GM23248 (cell line): ENCODE results near the gene SRP9. TPM values are rescaled to one million over a fixed set of nuclear protein-coding genes. Genes with fewer than 3 reads are reported as not detected.
A peak's percentile ranks its signal among the peaks of the same experiment; 100 is the strongest.

Source experiments
- DNase-seq: peaks from one replicate; pipeline ENCODE4 v3.0.0-alpha.2; 2015
- H2AFZ ChIP-seq: fragments of 200-600 bp; sonication (generic); 2 replicates; pipeline ENCODE4 v1.6.1; 2016; ENCODE audit warnings: antibody characterized with exemption
- H3F3A ChIP-seq: fragments of 200-600 bp; sonication (generic); 2 replicates; pipeline ENCODE4 v1.6.1; 2016; ENCODE audit warnings: mild to moderate bottlenecking, antibody characterized with exemption, mixed run types; ENCODE audit not compliant: insufficient read depth
- H3K27ac ChIP-seq: fragments of 200-600 bp; sonication (generic); 2 replicates; pipeline ENCODE4 v1.5.1; 2016; ENCODE audit warnings: mild to moderate bottlenecking
- H3K27me3 ChIP-seq: fragments of 200-600 bp; sonication (generic); replicated peaks from 2 replicates; pipeline ENCODE4 v1.6.1; 2016; ENCODE audit warnings: mild to moderate bottlenecking; ENCODE audit not compliant: insufficient read depth
- H3K36me3 ChIP-seq: fragments of 200-600 bp; sonication (generic); 2 replicates; pipeline ENCODE4 v1.6.1; 2016; ENCODE audit warnings: low read depth, mild to moderate bottlenecking
- H3K4me1 ChIP-seq: fragments of 200-600 bp; sonication (generic); 2 replicates; pipeline ENCODE4 v1.6.1; 2016; ENCODE audit warnings: mild to moderate bottlenecking; ENCODE audit not compliant: insufficient read depth
- H3K4me2 ChIP-seq: fragments of 200-600 bp; sonication (generic); one replicate; pipeline ENCODE4 v1.6.1; 2016; ENCODE audit warnings: mild to moderate bottlenecking; ENCODE audit not compliant: unreplicated experiment
- H3K4me3 ChIP-seq: fragments of 200-600 bp; sonication (generic); 2 replicates; pipeline ENCODE4 v1.5.1; 2016; ENCODE audit warnings: mild to moderate bottlenecking
- H3K79me2 ChIP-seq: fragments of 200-600 bp; sonication (generic); 2 replicates; pipeline ENCODE4 v1.6.1; 2016; ENCODE audit warnings: mild to moderate bottlenecking; ENCODE audit not compliant: insufficient read depth
- H3K9ac ChIP-seq: fragments of 200-600 bp; sonication (generic); 2 replicates; pipeline ENCODE4 v1.6.1; 2016; ENCODE audit warnings: mild to moderate bottlenecking
- H3K9me2 ChIP-seq: fragments of 200-600 bp; sonication (generic); 2 replicates; pipeline ENCODE4 v1.6.1; 2016; ENCODE audit warnings: mixed run types, mild to moderate bottlenecking, moderate library complexity; ENCODE audit not compliant: insufficient read depth
- H3K9me3 ChIP-seq: fragments of 200-600 bp; sonication (generic); one replicate; pipeline ENCODE4 v1.6.1; 2017; ENCODE audit warnings: low read depth
- H4K20me1 ChIP-seq: fragments of 200-600 bp; sonication (generic); 2 replicates; pipeline ENCODE4 v1.6.0; 2016; ENCODE audit not compliant: insufficient read depth
- EZH2 ChIP-seq: fragments of 200-600 bp; sonication (generic); IDR thresholded peaks from 2 replicates; pipeline ENCODE4 v1.6.1; 2018; ENCODE audit warnings: antibody characterized with exemption, mild to moderate bottlenecking; ENCODE audit not compliant: insufficient read depth, poor library complexity, severe bottlenecking
- EZH2phosphoT487 ChIP-seq: fragments of 200-600 bp; sonication (generic); IDR thresholded peaks from 2 replicates; pipeline ENCODE4 v1.6.1; 2018; ENCODE audit warnings: antibody characterized with exemption, moderate library complexity, mild to moderate bottlenecking, low read depth; ENCODE audit not compliant: insufficient read depth
- WGBS, 2 experiments: methylation state at CpG; one replicate each; pipeline ENCODE4 v1.1.6; 2015 to 2017; ENCODE audit warnings: low lambda C conversion rate in 2 of 2, low coverage in 1 of 2; ENCODE audit errors: missing lambda C conversion rate in 2 of 2; 5-methylcytosine and 5-hydroxymethylcytosine counted together
- in situ Hi-C: fragments of 300-500 bp; cut with MboI; formaldehyde crosslinking; loops from 2 replicates; pipeline ENCODE4 v1.15.0; 2020
- polyA plus RNA-seq: library from polyadenylated mRNA; unstranded; fragments of >200 nt; fragmentation: Nextera tagmentation; extraction: Ambion mirVana; gene quantifications from 2 replicates; pipeline ENCODE4 v1.2.1, GENCODE V29; 2016
- total RNA-seq: library from RNA; depleted of rRNA; stranded (reverse); fragments of >200 nt; shearing (Covaris generic); gene quantifications from 2 replicates; pipeline ENCODE4 v1.2.3, GENCODE V29; 2014

The SRP9 gene
- total and polyA plus RNA-seq, 2 experiments from 2014 or later = 321 to 415 TPM

DNA sequence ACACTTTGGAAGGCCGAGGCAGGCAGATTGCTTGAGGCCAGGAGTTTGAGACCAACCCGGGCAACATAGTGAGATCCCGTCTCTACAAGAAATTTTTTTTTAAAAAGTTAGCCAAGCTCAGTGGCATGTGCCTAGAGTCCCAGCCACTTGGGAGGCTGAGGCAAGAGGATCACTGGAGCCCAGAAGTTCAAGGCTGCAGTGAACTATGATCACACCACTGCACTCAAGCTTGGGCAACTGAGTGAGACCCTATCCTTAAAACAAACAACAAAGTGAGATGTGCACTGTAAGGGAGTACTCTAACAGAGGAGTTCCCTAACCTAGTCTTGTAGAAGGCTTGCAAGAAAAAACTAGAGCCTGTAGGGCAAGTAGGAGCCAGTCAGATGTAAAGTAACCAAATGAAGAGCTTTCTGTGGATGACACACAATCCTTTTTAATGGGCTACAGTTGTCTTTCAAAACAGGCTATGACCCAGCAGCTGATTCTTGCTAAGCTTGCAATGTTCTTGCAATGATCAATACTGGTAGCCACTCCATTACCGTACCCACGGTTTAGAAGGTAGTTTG lies 38.0 kb upstream of the SRP9 start:
- H3K4me1 ChIP-seq = peaks cover 27% of the 10 kb centered on the region
- H3K9me2 ChIP-seq = no peaks in the 10 kb centered on the region
- H4K20me1 ChIP-seq = no peaks in the 10 kb centered on the region
- no peaks in the 10 kb centered on the region for H3K36me3 ChIP-seq
- peaks cover 25% of the 10 kb centered on the region for H3F3A ChIP-seq
- no peak overlapping the region for H3K4me3 ChIP-seq
- H3K79me2 ChIP-seq = no peaks in the 10 kb centered on the region
- H3K27ac ChIP-seq = no peak overlapping the region
- in situ Hi-C loops = no loop called here
- no peak overlapping the region for H3K4me2 ChIP-seq
- H3K9me3 ChIP-seq = no peaks in the 10 kb centered on the region
- no peak for DNase-seq
- H2AFZ ChIP-seq = no peak overlapping the region
- 73 to 82% methylated on average over 5 of the region's 5 CpGs for WGBS, 2 experiments
- TF ChIP-seq EZH2phosphoT487 = no peak
- TF ChIP-seq EZH2 = no peak
- no peaks in the 10 kb centered on the region for H3K27me3 ChIP-seq
- no peak overlapping the region for H3K9ac ChIP-seq

DNA sequence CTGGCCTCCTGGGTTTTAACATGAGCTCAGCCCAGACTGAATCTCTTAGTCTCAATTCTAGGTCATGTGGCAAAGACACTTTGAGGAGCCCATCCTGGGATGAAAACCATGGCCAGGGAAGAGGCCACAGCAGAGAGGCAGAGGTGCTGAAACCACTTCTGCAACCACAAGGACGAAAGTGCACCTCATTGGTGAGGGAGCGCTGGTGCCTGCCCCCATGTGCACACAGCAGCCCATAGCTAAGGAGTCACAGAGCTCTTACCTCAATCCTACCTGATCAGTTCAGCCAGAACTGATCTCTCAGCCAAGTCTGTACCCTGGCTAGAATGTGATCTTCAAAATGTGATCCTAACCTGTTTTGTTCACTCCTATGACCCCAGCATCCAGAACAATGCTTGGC lies 32.9 kb upstream of the SRP9 start:
- H4K20me1 ChIP-seq = no peaks in the 10 kb centered on the region
- no peak overlapping the region for H3K4me2 ChIP-seq
- WGBS, 2 experiments = 86 to 95% methylated on average over 2 of the region's 2 CpGs
- H3K79me2 ChIP-seq = no peaks in the 10 kb centered on the region
- TF ChIP-seq EZH2phosphoT487 (no peak), EZH2 (no peak)
- no peak overlapping the region for H3K27ac ChIP-seq
- no peak overlapping the region for H3K4me3 ChIP-seq
- no peaks in the 10 kb centered on the region for H3K27me3 ChIP-seq
- no peak overlapping the region for H2AFZ ChIP-seq
- H3K36me3 ChIP-seq = no peaks in the 10 kb centered on the region
- H3K4me1 ChIP-seq = peaks cover 27% of the 10 kb centered on the region
- in situ Hi-C loops = no loop called here
- DNase-seq = no peak
- peaks cover 7% of the 10 kb centered on the region; the same call in 1 of the 2 replicates for H3F3A ChIP-seq
- H3K9me2 ChIP-seq = no peaks in the 10 kb centered on the region
- no peaks in the 10 kb centered on the region for H3K9me3 ChIP-seq
- H3K9ac ChIP-seq = no peak overlapping the region

DNA sequence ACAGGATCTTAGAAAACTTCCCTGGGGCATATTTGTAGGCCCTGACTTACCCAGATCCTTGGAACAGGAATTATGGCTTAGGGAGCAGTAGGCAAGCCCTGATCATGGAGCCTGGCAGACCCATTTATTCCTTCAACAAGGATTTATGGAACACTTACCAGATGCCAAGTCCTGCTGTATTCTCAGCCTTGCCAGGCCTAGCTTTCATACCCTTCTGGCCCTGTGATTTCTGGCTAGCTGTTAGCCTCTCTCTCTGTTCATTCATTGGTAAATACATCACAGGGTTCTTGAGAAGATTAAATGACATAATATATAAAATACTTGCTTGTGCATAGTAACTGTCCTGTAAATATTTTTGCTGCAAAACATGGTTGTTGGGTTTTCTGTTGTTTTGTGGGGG lies 32.4 kb upstream of the SRP9 start:
- Histone ChIP-seq H3K9ac (no peak overlapping the region), H3K9me3 (no peaks in the 10 kb centered on the region), H3F3A (peaks cover 7% of the 10 kb centered on the region; the same call in 1 of the 2 replicates), H3K27me3 (no peaks in the 10 kb centered on the region), H2AFZ (no peak overlapping the region), H3K9me2 (no peaks in the 10 kb centered on the region), H3K4me1 (peaks cover 27% of the 10 kb centered on the region), H3K4me3 (no peak overlapping the region), H3K79me2 (no peaks in the 10 kb centered on the region), H3K4me2 (no peak overlapping the region), H3K36me3 (no peaks in the 10 kb centered on the region), H3K27ac (no peak overlapping the region), H4K20me1 (no peaks in the 10 kb centered on the region)
- no peak for DNase-seq
- TF ChIP-seq EZH2phosphoT487 = no peak
- TF ChIP-seq EZH2 = no peak
- in situ Hi-C loops = no loop called here

DNA sequence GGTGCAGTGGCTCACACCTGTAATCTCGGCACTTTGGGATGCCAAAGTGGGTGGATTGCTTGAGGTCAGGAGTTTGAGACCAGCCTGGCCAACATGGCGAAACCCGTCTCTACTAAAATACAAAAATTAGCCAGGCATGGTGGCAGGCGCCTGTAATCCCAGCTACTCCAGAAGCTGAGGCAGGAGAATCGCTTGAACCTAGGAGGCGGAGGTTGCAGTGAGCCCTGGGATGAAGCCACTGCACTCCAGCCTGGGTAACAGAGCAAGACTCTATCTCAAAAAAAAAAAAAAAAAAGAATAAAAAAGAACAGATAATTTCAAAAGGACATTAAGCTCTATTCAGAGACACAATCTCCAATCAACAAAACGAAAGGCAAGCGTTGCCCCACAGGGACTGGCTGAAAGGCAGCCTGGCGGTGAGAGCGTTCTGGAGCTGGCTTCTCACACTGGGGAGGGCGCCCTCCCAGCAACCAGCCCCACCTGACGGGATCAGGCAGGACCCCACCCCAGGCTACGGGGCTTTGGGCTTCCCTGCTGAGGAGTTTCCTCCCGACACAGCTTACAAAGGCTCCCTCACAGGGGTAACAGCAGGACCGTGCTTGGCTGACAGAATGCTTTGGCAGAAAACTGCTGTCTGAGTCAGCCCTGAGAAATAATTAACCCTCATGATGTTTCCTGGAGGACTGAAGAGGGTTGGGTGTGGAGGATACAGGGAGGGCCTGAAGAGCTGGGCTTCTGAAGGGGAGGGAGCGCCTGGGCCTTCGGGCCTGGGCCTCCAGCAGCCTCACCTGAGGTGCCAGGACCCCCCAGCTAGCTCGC lies 31.1 kb upstream of the SRP9 start:
- TF ChIP-seq EZH2 (no peak), EZH2phosphoT487 (no peak)
- Histone ChIP-seq H4K20me1 (no peaks in the 10 kb centered on the region), H3K9ac (peak overlapping the region; percentile 88), H3K4me2 (peak overlapping the region; percentile 99), H3F3A (peaks cover 7% of the 10 kb centered on the region; the same call in 1 of the 2 replicates), H3K27ac (peak overlapping the region; percentile 91), H3K27me3 (no peaks in the 10 kb centered on the region), H3K36me3 (no peaks in the 10 kb centered on the region), H3K9me2 (no peaks in the 10 kb centered on the region), H3K79me2 (no peaks in the 10 kb centered on the region), H3K4me1 (peaks cover 27% of the 10 kb centered on the region), H3K9me3 (no peaks in the 10 kb centered on the region), H2AFZ (peak overlapping the region; percentile 84), H3K4me3 (peak overlapping the region; percentile 81)
- in situ Hi-C loops = no loop called here
- peak; percentile 94 for DNase-seq
- 8 to 10% methylated on average over 18 of the region's 18 CpGs for WGBS, 2 experiments

DNA sequence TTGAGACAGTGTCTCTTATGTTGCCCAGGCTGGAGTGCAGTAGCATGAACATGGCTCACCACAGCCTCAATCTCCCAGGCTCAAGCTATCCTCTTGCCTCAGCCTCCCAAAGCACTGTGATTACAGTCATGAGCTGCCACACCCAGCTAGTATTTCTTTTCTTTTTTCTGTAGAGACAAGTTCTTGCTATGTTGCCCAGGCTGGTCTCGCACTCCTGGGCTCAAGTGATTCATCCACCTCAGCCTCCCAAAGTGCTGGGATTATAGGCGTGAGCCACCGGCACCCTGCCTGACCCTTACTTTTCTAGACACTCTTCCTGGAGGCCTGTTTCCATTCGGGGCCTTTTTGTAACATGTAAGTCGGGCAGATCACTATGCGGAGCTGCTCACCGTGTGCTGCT lies 30.1 kb upstream of the SRP9 start:
- Histone ChIP-seq H3K9me3 (no peaks in the 10 kb centered on the region), H3K4me1 (peaks cover 27% of the 10 kb centered on the region), H3K9ac (peak overlapping the region; percentile 88), H3K9me2 (no peaks in the 10 kb centered on the region), H2AFZ (peak overlapping the region; percentile 78), H3K27me3 (no peaks in the 10 kb centered on the region), H3K79me2 (no peaks in the 10 kb centered on the region), H3K36me3 (no peaks in the 10 kb centered on the region), H3K27ac (peak overlapping the region; percentile 91), H3F3A (peaks cover 7% of the 10 kb centered on the region; the same call in 1 of the 2 replicates), H4K20me1 (no peaks in the 10 kb centered on the region), H3K4me2 (peak overlapping the region; percentile 99), H3K4me3 (no peak overlapping the region)
- WGBS, 2 experiments = 50 to 55% methylated on average over 7 of the region's 7 CpGs
- in situ Hi-C loops = no loop called here
- TF ChIP-seq EZH2phosphoT487 (no peak), EZH2 (no peak)
- peak; percentile 58 for DNase-seq
